ENCODE results near the gene TOX2.
A peak's percentile ranks its signal among the peaks of the same experiment; 100 is the strongest.

TOX2 gene

GRCh38 chr20:43949741-43950618, 35.3 kb downstream of the TOX2 start:
- H3K4me3 ChIP-seq (ENCODE audit: low read length), result no peak overlapping the region
- H3K4me1 ChIP-seq (ENCODE audit: low read length), result peaks cover 61% of the 10 kb centered on the region
- H3K79me2 ChIP-seq (ENCODE audit: low read length), result peaks cover 94% of the 10 kb centered on the region
- H3K27me3 ChIP-seq (ENCODE audit: low read depth, low read length), result no peaks in the 10 kb centered on the region
- H4K20me1 ChIP-seq (ENCODE audit: insufficient read depth, low read length), result peaks cover 92% of the 10 kb centered on the region
- no peak overlapping the region for H3K27ac ChIP-seq (ENCODE audit: low read length)
- no peaks in the 10 kb centered on the region for H3K9me3 ChIP-seq (ENCODE audit: insufficient read depth, low read length)
- peaks cover 45% of the 10 kb centered on the region for H3K36me3 ChIP-seq (replicated peaks; ENCODE audit: low read depth, low read length)
- no peak overlapping the region for H2AFZ ChIP-seq (ENCODE audit: low read depth, low read length)
- H3K4me2 ChIP-seq (ENCODE audit: low read length), result no peak overlapping the region
- no peak overlapping the region for H3K9ac ChIP-seq (ENCODE audit: low read length)
- TF ChIP-seq EZH2phosphoT487 (IDR thresholded peaks at IDR 0.05; ENCODE audit: low read depth) (no peak), CTCF (IDR thresholded peaks at IDR 0.05; ENCODE audit: low read depth, low read length) (no peak)

GRCh38 chr20:43953919-43954592, 39.4 kb downstream of the TOX2 start:
- H3K36me3 ChIP-seq (replicated peaks; ENCODE audit: low read depth, low read length), result peaks cover 43% of the 10 kb centered on the region
- peaks cover 9% of the 10 kb centered on the region; the same call in 1 of the 2 replicates for H3K9me3 ChIP-seq (ENCODE audit: insufficient read depth, low read length)
- peak overlapping the region; percentile 59 for H3K4me2 ChIP-seq (ENCODE audit: low read length)
- H2AFZ ChIP-seq (ENCODE audit: low read depth, low read length), result no peak overlapping the region
- peak overlapping the region; percentile 52 for H3K4me3 ChIP-seq (ENCODE audit: low read length)
- H3K79me2 ChIP-seq (ENCODE audit: low read length), result peaks cover 88% of the 10 kb centered on the region
- peak overlapping the region; percentile 86 for H3K27ac ChIP-seq (ENCODE audit: low read length)
- TF ChIP-seq CTCF (IDR thresholded peaks at IDR 0.05; ENCODE audit: low read depth, low read length) (no peak), EZH2phosphoT487 (IDR thresholded peaks at IDR 0.05; ENCODE audit: low read depth) (no peak)
- H3K9ac ChIP-seq (ENCODE audit: low read length), result peak overlapping the region; percentile 57
- peaks cover 62% of the 10 kb centered on the region for H3K4me1 ChIP-seq (ENCODE audit: low read length)
- H4K20me1 ChIP-seq (ENCODE audit: insufficient read depth, low read length), result peaks cover 81% of the 10 kb centered on the region
- no peaks in the 10 kb centered on the region for H3K27me3 ChIP-seq (ENCODE audit: low read depth, low read length)

GRCh38 chr20:43954704-43955061, 40.0 kb downstream of the TOX2 start:
- TF ChIP-seq EZH2phosphoT487 (IDR thresholded peaks at IDR 0.05; ENCODE audit: low read depth) (no peak), CTCF (IDR thresholded peaks at IDR 0.05; ENCODE audit: low read depth, low read length) (no peak)
- H3K27ac ChIP-seq (ENCODE audit: low read length), result peak overlapping the region; percentile 86

More at GRCh38 chr20:43954704-43955061, 40.0 kb downstream of the TOX2 start:
- peak overlapping the region; percentile 59 for H3K4me2 ChIP-seq (ENCODE audit: low read length)
- peaks cover 81% of the 10 kb centered on the region for H4K20me1 ChIP-seq (ENCODE audit: insufficient read depth, low read length)
- peaks cover 88% of the 10 kb centered on the region for H3K79me2 ChIP-seq (ENCODE audit: low read length)
- peaks cover 55% of the 10 kb centered on the region for H3K4me1 ChIP-seq (ENCODE audit: low read length)
- peaks cover 9% of the 10 kb centered on the region; the same call in 1 of the 2 replicates for H3K9me3 ChIP-seq (ENCODE audit: insufficient read depth, low read length)
- H3K27me3 ChIP-seq (ENCODE audit: low read depth, low read length), result no peaks in the 10 kb centered on the region
- peak overlapping the region; percentile 52 for H3K4me3 ChIP-seq (ENCODE audit: low read length)
- peaks cover 47% of the 10 kb centered on the region for H3K36me3 ChIP-seq (replicated peaks; ENCODE audit: low read depth, low read length)
- peak overlapping the region; percentile 57 for H3K9ac ChIP-seq (ENCODE audit: low read length)
- H2AFZ ChIP-seq (ENCODE audit: low read depth, low read length), result no peak overlapping the region
